ENCODE data around the gene APBB2.

The APBB2 gene

DNA sequence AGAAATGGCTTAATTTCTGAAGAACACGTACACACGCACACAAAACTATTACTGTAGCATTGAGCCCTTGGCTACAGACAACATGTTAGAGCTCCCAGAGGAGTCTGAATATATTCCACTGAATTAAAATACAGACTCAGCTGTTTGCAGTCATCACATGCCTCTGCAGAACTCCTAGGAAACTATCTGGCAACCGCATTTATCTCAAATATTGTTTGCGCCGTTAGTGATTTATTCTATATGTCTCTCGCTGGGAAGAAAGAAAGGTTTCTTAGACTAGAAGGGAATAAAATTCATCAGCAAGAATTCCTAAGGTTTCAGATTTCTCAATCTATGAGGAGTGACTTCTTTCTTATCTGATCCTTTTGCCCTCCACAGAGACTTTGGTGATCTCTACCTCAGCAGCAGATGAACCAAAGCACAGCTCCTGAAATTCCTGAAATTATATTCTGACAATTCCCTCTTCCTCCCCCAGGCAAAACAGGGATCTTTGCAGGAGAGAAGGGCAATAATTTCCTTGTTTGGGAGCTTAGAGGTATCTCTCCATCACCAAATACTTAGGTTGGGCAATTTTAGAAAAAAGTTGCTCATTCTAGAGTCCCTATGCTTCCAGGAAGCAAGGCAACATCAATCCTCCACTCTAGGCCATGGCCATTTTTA is 199.2 kb downstream of the APBB2 start:
- Histone ChIP-seq H3K27me3 (ENCODE audit: control insufficient read depth, low read length) (no peaks in the 10 kb centered on the region), H3K4me3 (ENCODE audit: low read length) (no peak overlapping the region), H3K36me3 (ENCODE audit: control insufficient read depth, low read length) (peaks cover 15% of the 10 kb centered on the region; the same call in 1 of the 2 replicates), H3K79me2 (ENCODE audit: control insufficient read depth, low read length) (no peaks in the 10 kb centered on the region; the same call in 1 of the 2 replicates), H3K9me2 (replicated peaks; ENCODE audit: control insufficient read depth, low read length) (no peaks in the 10 kb centered on the region), H3F3A (ENCODE audit: control insufficient read depth, insufficient read depth) (no peaks in the 10 kb centered on the region), H3K4me2 (ENCODE audit: low read length) (no peak overlapping the region), H3K4me1 (ENCODE audit: control insufficient read depth, low read length) (no peaks in the 10 kb centered on the region), H3K9me3 (ENCODE audit: control insufficient read depth, insufficient read depth, low read length) (no peaks in the 10 kb centered on the region), H4K20me1 (ENCODE audit: control insufficient read depth, insufficient read depth, low read depth, low read length) (no peaks in the 10 kb centered on the region), H3K27ac (ENCODE audit: low read depth, low read length) (no peak overlapping the region)
- TF ChIP-seq, protein P1, sequence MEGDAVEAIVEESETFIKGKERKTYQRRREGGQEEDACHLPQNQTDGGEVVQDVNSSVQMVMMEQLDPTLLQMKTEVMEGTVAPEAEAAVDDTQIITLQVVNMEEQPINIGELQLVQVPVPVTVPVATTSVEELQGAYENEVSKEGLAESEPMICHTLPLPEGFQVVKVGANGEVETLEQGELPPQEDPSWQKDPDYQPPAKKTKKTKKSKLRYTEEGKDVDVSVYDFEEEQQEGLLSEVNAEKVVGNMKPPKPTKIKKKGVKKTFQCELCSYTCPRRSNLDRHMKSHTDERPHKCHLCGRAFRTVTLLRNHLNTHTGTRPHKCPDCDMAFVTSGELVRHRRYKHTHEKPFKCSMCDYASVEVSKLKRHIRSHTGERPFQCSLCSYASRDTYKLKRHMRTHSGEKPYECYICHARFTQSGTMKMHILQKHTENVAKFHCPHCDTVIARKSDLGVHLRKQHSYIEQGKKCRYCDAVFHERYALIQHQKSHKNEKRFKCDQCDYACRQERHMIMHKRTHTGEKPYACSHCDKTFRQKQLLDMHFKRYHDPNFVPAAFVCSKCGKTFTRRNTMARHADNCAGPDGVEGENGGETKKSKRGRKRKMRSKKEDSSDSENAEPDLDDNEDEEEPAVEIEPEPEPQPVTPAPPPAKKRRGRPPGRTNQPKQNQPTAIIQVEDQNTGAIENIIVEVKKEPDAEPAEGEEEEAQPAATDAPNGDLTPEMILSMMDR (IDR thresholded peaks at IDR 0.05; ENCODE audit: low read depth, low read length, poor library complexity, severe bottlenecking): no peak
- no peak for TF ChIP-seq EZH2phosphoT487 (IDR thresholded peaks at IDR 0.05; ENCODE audit: borderline replicate concordance, low read length)

DNA sequence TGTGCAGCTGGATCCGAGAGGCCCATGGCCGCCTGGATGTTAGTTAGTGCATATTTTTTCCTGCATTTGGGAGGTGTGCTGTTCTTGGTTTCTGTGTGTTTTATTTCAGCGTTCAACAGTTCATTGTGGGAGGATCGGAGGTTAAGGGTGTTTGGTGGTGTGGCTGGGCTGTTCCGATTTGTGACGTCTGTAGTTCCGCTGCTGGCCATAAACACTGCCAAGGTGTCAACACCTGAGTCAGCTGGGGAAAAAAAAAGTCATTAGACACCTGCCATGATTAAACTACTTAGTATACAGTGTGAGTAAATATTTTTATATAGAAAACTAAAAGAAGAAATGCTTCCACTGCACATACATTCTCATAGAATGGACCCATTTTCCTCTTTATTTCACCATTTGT is 200.2 kb downstream of the APBB2 start:
- Histone ChIP-seq H3K9me2 (replicated peaks; ENCODE audit: control insufficient read depth, low read length) (no peaks in the 10 kb centered on the region), H3K36me3 (ENCODE audit: control insufficient read depth, low read length) (peaks cover 15% of the 10 kb centered on the region; the same call in 1 of the 2 replicates), H3K4me2 (ENCODE audit: low read length) (no peak overlapping the region), H3K4me3 (ENCODE audit: low read length) (no peak overlapping the region), H3F3A (ENCODE audit: control insufficient read depth, insufficient read depth) (no peaks in the 10 kb centered on the region), H3K4me1 (ENCODE audit: control insufficient read depth, low read length) (no peaks in the 10 kb centered on the region), H3K9me3 (ENCODE audit: control insufficient read depth, insufficient read depth, low read length) (no peaks in the 10 kb centered on the region), H4K20me1 (ENCODE audit: control insufficient read depth, insufficient read depth, low read depth, low read length) (no peaks in the 10 kb centered on the region), H3K79me2 (ENCODE audit: control insufficient read depth, low read length) (no peaks in the 10 kb centered on the region; the same call in 1 of the 2 replicates), H3K27ac (ENCODE audit: low read depth, low read length) (no peak overlapping the region), H3K27me3 (ENCODE audit: control insufficient read depth, low read length) (no peaks in the 10 kb centered on the region)
- no peak for TF ChIP-seq EZH2phosphoT487 (IDR thresholded peaks at IDR 0.05; ENCODE audit: borderline replicate concordance, low read length)
- TF ChIP-seq, protein P1 (IDR thresholded peaks at IDR 0.05; ENCODE audit: low read depth, low read length, poor library complexity, severe bottlenecking): no peak

DNA sequence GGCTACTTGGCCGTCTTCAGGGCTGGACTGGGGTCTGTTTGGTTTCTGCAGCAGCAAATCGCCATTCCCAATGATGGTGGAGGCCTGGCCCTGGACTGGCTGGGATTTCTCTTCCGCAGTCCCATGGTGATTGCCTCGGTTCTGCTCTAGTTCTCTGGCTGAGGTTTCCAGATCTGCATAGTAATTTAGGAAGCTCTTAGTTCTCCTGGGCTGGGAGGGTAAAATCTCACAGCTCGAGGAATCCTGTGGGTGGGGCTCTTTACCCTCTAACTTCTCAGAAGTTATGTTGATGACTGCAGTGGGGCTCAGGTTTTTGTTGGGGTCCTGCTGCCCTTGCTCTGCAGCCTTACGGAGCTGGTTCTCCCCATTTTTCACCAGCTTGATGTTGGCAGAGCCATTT is 200.6 kb downstream of the APBB2 start:
- no peak for TF ChIP-seq EZH2phosphoT487 (IDR thresholded peaks at IDR 0.05; ENCODE audit: borderline replicate concordance, low read length)
- TF ChIP-seq, protein P1 (IDR thresholded peaks at IDR 0.05; ENCODE audit: low read depth, low read length, poor library complexity, severe bottlenecking): no peak
- Histone ChIP-seq H3K79me2 (ENCODE audit: control insufficient read depth, low read length) (no peaks in the 10 kb centered on the region; the same call in 1 of the 2 replicates), H3K36me3 (ENCODE audit: control insufficient read depth, low read length) (peaks cover 15% of the 10 kb centered on the region; the same call in 1 of the 2 replicates), H3F3A (ENCODE audit: control insufficient read depth, insufficient read depth) (no peaks in the 10 kb centered on the region), H3K9me3 (ENCODE audit: control insufficient read depth, insufficient read depth, low read length) (no peaks in the 10 kb centered on the region), H4K20me1 (ENCODE audit: control insufficient read depth, insufficient read depth, low read depth, low read length) (no peaks in the 10 kb centered on the region), H3K4me2 (ENCODE audit: low read length) (no peak overlapping the region), H3K9me2 (replicated peaks; ENCODE audit: control insufficient read depth, low read length) (no peaks in the 10 kb centered on the region), H3K27me3 (ENCODE audit: control insufficient read depth, low read length) (no peaks in the 10 kb centered on the region), H3K4me3 (ENCODE audit: low read length) (no peak overlapping the region), H3K4me1 (ENCODE audit: control insufficient read depth, low read length) (no peaks in the 10 kb centered on the region), H3K27ac (ENCODE audit: low read depth, low read length) (no peak overlapping the region)

Data from DOHH2 (cell line).